HL-60 (cell line): ENCODE measurements around the gene PALM3.

ENCODE experiments used
- DNase-seq, 2 experiments: peaks; one replicate each; pipeline ENCODE4 v3.0.0-alpha.2; 2010 to 2020; ENCODE audit warnings: low read depth in 1 of 2, low spot score in 1 of 2
- H3K27ac ChIP-seq: fragments of 250-450 bp; sonication (Bioruptor Pico); replicated peaks from 2 replicates; pipeline ENCODE4 v1.5.1; 2020; ENCODE audit warnings: mild to moderate bottlenecking, moderate library complexity
- H3K27me3 ChIP-seq: fragments of 250-450 bp; sonication (Bioruptor Pico); 2 replicates; pipeline ENCODE4 v1.5.1; 2021; ENCODE audit warnings: mild to moderate bottlenecking, moderate library complexity; ENCODE audit not compliant: insufficient read depth, poor library complexity, severe bottlenecking
- H3K4me3 ChIP-seq: replicated peaks from 2 replicates; pipeline ENCODE4 v1.5.1; 2011; ENCODE audit warnings: mild to moderate bottlenecking, control low read depth, low read length; ENCODE audit not compliant: insufficient read depth
- CTCF ChIP-seq: IDR thresholded peaks from one replicate; pipeline ENCODE4 v1.5.1; 2011; ENCODE audit warnings: low read length, control low read depth, inconsistent platforms; ENCODE audit not compliant: insufficient read depth
- GABPA ChIP-seq: IDR thresholded peaks from 2 replicates; pipeline ENCODE4 v1.6.1; 2012; ENCODE audit warnings: low read depth
- POLR2AphosphoS5 ChIP-seq: IDR thresholded peaks from 2 replicates; pipeline ENCODE4 v1.6.1; 2012; ENCODE audit warnings: low read depth
- REST ChIP-seq: IDR thresholded peaks from 2 replicates; pipeline ENCODE4 v1.6.1; 2012; ENCODE audit warnings: low read depth; ENCODE audit not compliant: insufficient replicate concordance
- SPI1 ChIP-seq: IDR thresholded peaks from 2 replicates; pipeline ENCODE4 v1.6.1; 2012; ENCODE audit warnings: low read depth, mild to moderate bottlenecking, borderline replicate concordance
- long read RNA-seq: library from polyadenylated mRNA; unstranded; transcript quantifications from one replicate; pipeline ENCODE4 v2.0.0, GENCODE V29; 2020

Gene PALM3, protein sequence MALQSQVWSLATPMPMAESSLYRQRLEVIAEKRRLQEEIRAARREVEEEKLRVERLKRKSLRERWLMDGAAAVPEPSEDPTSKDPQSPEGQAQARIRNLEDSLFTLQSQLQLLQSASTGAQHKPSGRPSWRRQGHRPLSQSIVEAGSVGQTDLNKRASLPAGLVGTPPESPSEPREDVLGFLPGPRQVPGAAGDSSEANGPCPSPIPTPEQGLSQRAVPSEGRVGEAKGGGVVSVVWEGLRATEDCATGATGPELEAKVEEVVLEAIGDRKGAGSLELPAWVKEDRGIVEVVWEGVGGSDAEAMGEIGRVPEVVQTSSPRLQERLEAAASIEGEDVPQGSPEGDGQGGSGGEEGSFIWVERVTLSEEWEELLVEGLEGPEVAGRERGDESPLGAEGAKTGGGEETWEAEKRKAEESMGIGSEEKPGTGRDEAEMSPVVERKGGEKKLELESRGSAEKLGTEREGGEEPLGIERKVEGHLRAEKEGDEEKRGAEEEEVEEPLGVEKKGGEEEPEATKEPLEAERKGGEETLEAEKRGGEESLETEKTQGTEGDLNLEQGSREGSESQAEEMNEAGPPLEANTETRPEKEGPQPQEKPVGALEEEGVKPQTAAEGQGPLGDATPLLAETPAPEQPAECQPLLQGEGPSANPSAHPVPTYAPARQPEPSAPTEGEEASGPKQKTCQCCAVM
- long read RNA-seq: 0 reads

GRCh38 chr19:14061751-14062557 lies at the start of gene PALM3:
Gene PALM3 (minus strand): TSS chr19:14062076. CDS start chr19:14061980, 96 bp downstream.
- H3K27ac ChIP-seq: no peak within 1 kb of the TSS
- no peak for DNase-seq
- no peak for TF ChIP-seq REST
- no peak for TF ChIP-seq GABPA
- TF ChIP-seq CTCF: no peak
- no peak for TF ChIP-seq POLR2AphosphoS5
- no peak for TF ChIP-seq SPI1
- H3K4me3 ChIP-seq: no peak within 1 kb of the TSS
- H3K27me3 ChIP-seq: peaks cover 19% of the 10 kb centered on the region

- TF ChIP-seq GABPA: no peak
- no peak for TF ChIP-seq POLR2AphosphoS5
- TF ChIP-seq SPI1: no peak
- TF ChIP-seq REST: no peak
- TF ChIP-seq CTCF: no peak
- H3K4me3 ChIP-seq: no peak overlapping the region
- H3K27me3 ChIP-seq: no peaks in the 10 kb centered on the region
- DNase-seq: no peak
- no peak overlapping the region for H3K27ac ChIP-seq
These were observed 49.6 kb upstream of the PALM3 start for GRCh38 chr19:14111486-14111885.

DNA sequence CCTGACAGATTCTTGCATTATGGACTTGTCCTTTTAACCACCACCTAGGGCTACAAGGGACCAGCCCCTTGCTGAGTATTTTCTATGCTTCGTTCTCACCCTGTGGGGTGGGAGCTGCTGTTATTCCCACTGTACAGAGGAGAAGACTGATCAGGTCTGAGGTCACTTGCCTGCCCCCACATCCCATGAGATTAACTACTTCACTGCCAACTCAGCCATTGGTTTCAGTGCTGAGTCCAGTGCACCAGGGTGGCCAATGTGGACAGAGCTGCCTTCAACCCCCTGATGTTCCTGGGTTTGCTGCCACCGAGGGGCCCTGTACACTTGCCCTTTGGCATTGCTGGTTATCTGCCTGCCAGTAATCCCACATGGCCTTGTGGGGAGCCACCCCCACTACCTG lies 48.8 kb upstream of the PALM3 start:
- H3K27me3 ChIP-seq: no peaks in the 10 kb centered on the region
- DNase-seq: no peak
- H3K27ac ChIP-seq: no peak overlapping the region
- H3K4me3 ChIP-seq: no peak overlapping the region
- TF ChIP-seq REST (no peak), POLR2AphosphoS5 (no peak), CTCF (no peak), SPI1 (no peak), GABPA (no peak)
